Chondrocyte (in vitro differentiated cells): ENCODE measurements around the gene HMGCS2. TPM values are rescaled to one million over a fixed set of nuclear protein-coding genes. Genes with fewer than 3 reads are reported as not detected.

Experiments used
- DNase-seq: peaks from one replicate; pipeline ENCODE4 v3.0.0; 2021; ENCODE audit warnings: mixed read lengths, low spot score
- H3K27ac Mint-ChIP-seq: one replicate; pipeline ENCODE4 v1.8.0; 2021; ENCODE audit warnings: mild to moderate bottlenecking, moderate library complexity, mixed read lengths; ENCODE audit not compliant: unreplicated experiment
- H3K27me3 Mint-ChIP-seq: 2 replicates; pipeline ENCODE4 v1.8.0; 2021; ENCODE audit warnings: low read depth, mixed read lengths
- H3K36me3 Mint-ChIP-seq: 2 replicates; pipeline ENCODE4 v1.8.0; 2021; ENCODE audit warnings: low read depth, mixed read lengths
- H3K4me1 Mint-ChIP-seq: 2 replicates; pipeline ENCODE4 v1.8.0; 2021; ENCODE audit warnings: low read depth, mild to moderate bottlenecking, mixed read lengths
- H3K4me3 Mint-ChIP-seq: one replicate; pipeline ENCODE4 v1.8.0; 2021; ENCODE audit warnings: mild to moderate bottlenecking, moderate library complexity, mixed read lengths; ENCODE audit not compliant: unreplicated experiment
- H3K9me3 Mint-ChIP-seq: 2 replicates; pipeline ENCODE4 v1.8.0; 2021; ENCODE audit warnings: low read depth, mixed read lengths
- CTCF ChIP-seq: fragments of 200-600 bp; sonication (generic); IDR thresholded peaks from 2 replicates; pipeline ENCODE4 v1.5.0; 2021; ENCODE audit warnings: antibody characterized with exemption, mild to moderate bottlenecking, moderate library complexity
- total RNA-seq: library from RNA; stranded (reverse); gene quantifications from 3 replicates; pipeline ENCODE4 v1.2.1, GENCODE V29; 2021

The HMGCS2 gene
- total RNA-seq, 1 donor from 2014 or later, result not detected

GRCh38 chr1:119732465-119733168 is 36.1 kb downstream of the HMGCS2 start:
- H3K4me1 Mint-ChIP-seq, result peaks cover 3% of the 10 kb centered on the region
- H3K9me3 Mint-ChIP-seq, result no peaks in the 10 kb centered on the region
- TF ChIP-seq CTCF, result no peak
- no peak overlapping the region for H3K4me3 Mint-ChIP-seq
- H3K36me3 Mint-ChIP-seq, result peaks cover 57% of the 10 kb centered on the region
- H3K27me3 Mint-ChIP-seq, result no peaks in the 10 kb centered on the region
- no peak overlapping the region for H3K27ac Mint-ChIP-seq
- no peak for DNase-seq

GRCh38 chr1:119731741-119732430 is 36.8 kb downstream of the HMGCS2 start:
- H3K27ac Mint-ChIP-seq, result no peak overlapping the region
- H3K4me3 Mint-ChIP-seq, result no peak overlapping the region
- peaks cover under 1% of the 10 kb centered on the region for H3K4me1 Mint-ChIP-seq
- DNase-seq, result no peak
- no peak for TF ChIP-seq CTCF
- no peaks in the 10 kb centered on the region for H3K27me3 Mint-ChIP-seq
- peaks cover 59% of the 10 kb centered on the region for H3K36me3 Mint-ChIP-seq
- H3K9me3 Mint-ChIP-seq, result no peaks in the 10 kb centered on the region

GRCh38 chr1:119731060-119731459 is 37.6 kb downstream of the HMGCS2 start:
- DNase-seq, result no peak
- Mint-ChIP-seq H3K27ac (no peak overlapping the region), H3K36me3 (peaks cover 57% of the 10 kb centered on the region), H3K9me3 (no peaks in the 10 kb centered on the region), H3K4me3 (no peak overlapping the region), H3K4me1 (no peaks in the 10 kb centered on the region), H3K27me3 (no peaks in the 10 kb centered on the region)
- TF ChIP-seq CTCF, result no peak

GRCh38 chr1:119729044-119729443 is 39.7 kb downstream of the HMGCS2 start:
- H3K4me3 Mint-ChIP-seq, result no peak overlapping the region
- H3K9me3 Mint-ChIP-seq, result no peaks in the 10 kb centered on the region
- TF ChIP-seq CTCF, result no peak
- H3K4me1 Mint-ChIP-seq, result no peaks in the 10 kb centered on the region
- H3K36me3 Mint-ChIP-seq, result peaks cover 58% of the 10 kb centered on the region
- no peak overlapping the region for H3K27ac Mint-ChIP-seq
- H3K27me3 Mint-ChIP-seq, result no peaks in the 10 kb centered on the region
- DNase-seq, result no peak

GRCh38 chr1:119727991-119728390 is 40.7 kb downstream of the HMGCS2 start:
- TF ChIP-seq CTCF, result no peak
- no peaks in the 10 kb centered on the region for H3K27me3 Mint-ChIP-seq
- no peaks in the 10 kb centered on the region for H3K9me3 Mint-ChIP-seq
- no peak overlapping the region for H3K4me3 Mint-ChIP-seq
- H3K4me1 Mint-ChIP-seq, result no peaks in the 10 kb centered on the region
- peaks cover 66% of the 10 kb centered on the region for H3K36me3 Mint-ChIP-seq
- H3K27ac Mint-ChIP-seq, result no peak overlapping the region
- no peak for DNase-seq
